H1 (cell line): ENCODE measurements around the gene CCL7. TPM values are rescaled to one million over a fixed set of nuclear protein-coding genes. Genes with fewer than 3 reads are reported as not detected.

ENCODE experiments used
- RAD21 ChIP-seq, 2 experiments: IDR thresholded peaks in 1 of 2; conservative IDR thresholded peaks in 1 of 2; 2 replicates each; pipeline ENCODE4 v1.6.1; 2011; ENCODE audit warnings: low read depth in 2 of 2, low read length in 2 of 2, improper control_type of control experiment in 1 of 2, inconsistent platforms in 1 of 2, mild to moderate bottlenecking in 1 of 2, moderate library complexity in 1 of 2
- RFX5 ChIP-seq: IDR thresholded peaks from 2 replicates; pipeline ENCODE4 v1.6.1; 2011; ENCODE audit warnings: low read depth, low read length, improper control_type of control experiment, borderline replicate concordance
- TCF12 ChIP-seq: IDR thresholded peaks from 2 replicates; pipeline ENCODE4 v1.6.1; 2011; ENCODE audit warnings: low read depth, mild to moderate bottlenecking, low read length
- polyA plus RNA-seq, 7 experiments: library from polyadenylated mRNA; depleted of rRNA in 3 of 7; stranded (reverse) in 5 of 7; unstranded in 2 of 7; fragments of >200 nt in 5 of 7; fragments of 200-250 nt in 2 of 7; gene quantifications; 1 replicate in 5 of 7; 2 replicates in 1 of 7; 4 replicates in 1 of 7; pipeline versions ENCODE4 v1.2.1 to v1.2.3, GENCODE V29; 2011 to 2013; ENCODE audit warnings: missing spikeins in 2 of 7, mixed read lengths in 2 of 7
- total RNA-seq: library from RNA; stranded (reverse); fragmentation: NEBNext Ultra II Directional; extraction: Animal tissue kit (Norgen Biotek cat#: 25700); gene quantifications from 2 replicates; pipeline ENCODE4 v1.2.1, GENCODE V29; 2021

Gene CCL7
- total and polyA plus RNA-seq, 2 of the 8 experiments (the other 6 are each of a cell fraction or from before 2014, with no cell fraction given), result not detected

- TF ChIP-seq RFX5, result no peak
- no peak for TF ChIP-seq RAD21 (IDR thresholded peaks at IDR 0.05 in 1 of 2, conservative IDR thresholded peaks at IDR 0.05 in 1 of 2; ENCODE audit: low read depth in 2 of 2, low read length in 2 of 2)
- TF ChIP-seq TCF12, result no peak
Observed at GRCh38 chr17:34303606-34304005, 33.6 kb downstream of the CCL7 start (continued).
